H1 (cell line): ENCODE data around the gene IKZF3. TPM values are rescaled to one million over a fixed set of nuclear protein-coding genes. Genes with fewer than 3 reads are reported as not detected.

Experiments
- CTCF ChIA-PET: fragments of 300-600 bp; sonication (Branson Sonifier 250); formaldehyde crosslinking; loops from one replicate; lab custom pipeline; 2021; ENCODE audit not compliant: partially characterized antibody; lab: Charles Lee
- POLR2A ChIA-PET: fragments of 300-600 bp; sonication (Branson Sonifier 250); formaldehyde crosslinking; loops from one replicate; lab custom pipeline; 2021; ENCODE audit warnings: inconsistent platforms; ENCODE audit not compliant: partially characterized antibody; lab: Charles Lee
- DNase-seq, 2 experiments: peaks; one replicate each; pipeline versions ENCODE4 v3.0.0 to v3.0.0-alpha.2; 2010 to 2022; ENCODE audit warnings: low spot score in 2 of 2, low read depth in 1 of 2, mixed read lengths in 1 of 2
- FAIRE-seq: peaks from 2 replicates; lab custom pipeline; 2011; peaks lifted over from hg19 to GRCh38; lab: Jason Lieb, UNC
- H2AFZ ChIP-seq: 2 replicates; pipeline ENCODE4 v1.8.1; 2012; ENCODE audit warnings: low read length, inconsistent platforms
- H2AK5ac ChIP-seq: 2 replicates; pipeline ENCODE4 v1.6.1; 2013; ENCODE audit warnings: low read depth, low read length
- H2BK120ac ChIP-seq: replicated peaks from 2 replicates; pipeline ENCODE3; 2013; ENCODE audit warnings: low read depth, low read length, inconsistent platforms
- H2BK12ac ChIP-seq: 2 replicates; pipeline ENCODE4 v1.6.1; 2013; ENCODE audit warnings: low read depth, low read length
- H2BK15ac ChIP-seq: 2 replicates; pipeline ENCODE4 v1.6.1; 2013; ENCODE audit warnings: low read length
- H2BK20ac ChIP-seq: 2 replicates; pipeline ENCODE4 v1.6.1; 2013; ENCODE audit warnings: low read length
- H2BK5ac ChIP-seq: 2 replicates; pipeline ENCODE4 v1.6.1; 2013; ENCODE audit warnings: low read depth, low read length
- H3K14ac ChIP-seq: 2 replicates; pipeline ENCODE4 v1.6.1; 2013; ENCODE audit warnings: inconsistent platforms; ENCODE audit not compliant: insufficient read length
- H3K18ac ChIP-seq: 2 replicates; pipeline ENCODE4 v1.6.1; 2013; ENCODE audit warnings: low read length; ENCODE audit errors: extremely low read depth
- H3K23ac ChIP-seq: 2 replicates; pipeline ENCODE4 v1.6.1; 2013; ENCODE audit warnings: inconsistent platforms; ENCODE audit not compliant: insufficient read length
- H3K23me2 ChIP-seq: 2 replicates; pipeline ENCODE4 v1.6.1; 2013; ENCODE audit warnings: low read depth, low read length
- H3K27ac ChIP-seq: 2 replicates; pipeline ENCODE4 v1.6.1; 2011; ENCODE audit warnings: low read depth, low read length, inconsistent platforms
- H3K27me3 ChIP-seq, 4 experiments: replicated peaks in 1 of 4; 1 replicate in 1 of 4; 2 replicates in 3 of 4; pipeline versions ENCODE4 v1.6.1 to v1.8.1; 2011 to 2013; ENCODE audit warnings: low read length in 3 of 4, mild to moderate bottlenecking in 3 of 4, inconsistent platforms in 2 of 4, mixed read lengths in 2 of 4, moderate library complexity in 1 of 4; ENCODE audit not compliant: control insufficient read depth in 3 of 4, insufficient read depth in 3 of 4; ENCODE audit errors: extremely low read depth in 1 of 4
- H3K36me3 ChIP-seq, 4 experiments: 2 replicates each; pipeline versions ENCODE4 v1.6.1 to v1.8.1; 2011 to 2013; ENCODE audit warnings: mild to moderate bottlenecking in 4 of 4, low read length in 3 of 4, moderate library complexity in 2 of 4, control low read depth in 1 of 4, inconsistent platforms in 1 of 4; ENCODE audit not compliant: insufficient read depth in 4 of 4, control insufficient read depth in 2 of 4
- H3K4ac ChIP-seq: replicated peaks from 2 replicates; pipeline ENCODE3; 2013; ENCODE audit warnings: low read length, low read depth, mixed read lengths, inconsistent platforms; ENCODE audit not compliant: insufficient read length
- H3K4me1 ChIP-seq, 4 experiments: replicated peaks in 1 of 4; 1 replicate in 1 of 4; 2 replicates in 3 of 4; pipeline versions ENCODE4 v1.6.1 to v1.8.1; 2011 to 2013; ENCODE audit warnings: low read length in 3 of 4, inconsistent platforms in 2 of 4, mixed read lengths in 1 of 4; ENCODE audit not compliant: insufficient read depth in 4 of 4, control insufficient read depth in 3 of 4
- H3K4me2 ChIP-seq, 2 experiments: 2 replicates each; pipeline versions ENCODE4 v1.6.1 to v1.8.1; 2011 to 2013; ENCODE audit warnings: low read depth in 2 of 2, low read length in 2 of 2, control low read depth in 1 of 2, inconsistent platforms in 1 of 2, mild to moderate bottlenecking in 1 of 2; ENCODE audit not compliant: insufficient read depth in 1 of 2
- H3K4me3 ChIP-seq, 4 experiments: fragments of 200-600, 300-600 bp in 1 of 4; sonication (generic), shearing (Covaris generic), sonication (Bioruptor Twin) in 1 of 4; 2 replicates each; pipeline versions ENCODE4 v1.5.1 to v1.8.1; 2011 to 2016; ENCODE audit warnings: low read length in 4 of 4, low read depth in 3 of 4, control low read depth in 2 of 4, inconsistent platforms in 2 of 4, mild to moderate bottlenecking in 2 of 4, mixed read lengths in 1 of 4, moderate library complexity in 1 of 4; ENCODE audit not compliant: insufficient read depth in 2 of 4; ENCODE audit errors: extremely low read depth in 1 of 4
- H3K56ac ChIP-seq: replicated peaks from 2 replicates; pipeline ENCODE3; 2013; ENCODE audit warnings: low read depth, mild to moderate bottlenecking, mixed read lengths, low read length, inconsistent platforms; ENCODE audit not compliant: insufficient read length
- H3K79me1 ChIP-seq: 2 replicates; pipeline ENCODE4 v1.6.1; 2013; ENCODE audit warnings: low read depth, low read length, control low read depth
- H3K79me2 ChIP-seq, 2 experiments: 2 replicates each; pipeline versions ENCODE4 v1.6.1 to v1.8.1; 2012 to 2013; ENCODE audit warnings: low read length in 2 of 2, mild to moderate bottlenecking in 2 of 2, inconsistent platforms in 1 of 2; ENCODE audit not compliant: insufficient read depth in 2 of 2, control insufficient read depth in 1 of 2
- H3K9ac ChIP-seq, 4 experiments: replicated peaks in 1 of 4; 1 replicate in 1 of 4; 2 replicates in 3 of 4; pipeline versions ENCODE4 v1.6.1 to v1.8.1; 2011 to 2013; ENCODE audit warnings: low read depth in 3 of 4, low read length in 3 of 4, control low read depth in 2 of 4, mild to moderate bottlenecking in 2 of 4, moderate library complexity in 2 of 4, inconsistent platforms in 1 of 4; ENCODE audit errors: extremely low read depth in 1 of 4
- H3K9me3 ChIP-seq, 2 experiments: 2 replicates each; pipeline versions ENCODE4 v1.6.1 to v1.8.1; 2012 to 2013; ENCODE audit warnings: mild to moderate bottlenecking in 2 of 2, moderate library complexity in 2 of 2, control low read depth in 1 of 2, inconsistent platforms in 1 of 2, low read depth in 1 of 2, low read length in 1 of 2, mixed read lengths in 1 of 2; ENCODE audit not compliant: insufficient read depth in 2 of 2
- H4K20me1 ChIP-seq, 2 experiments: replicated peaks in 1 of 2; 2 replicates each; pipeline versions ENCODE3 to v1.8.1; 2011 to 2013; ENCODE audit warnings: inconsistent platforms in 2 of 2, low read length in 2 of 2, mild to moderate bottlenecking in 1 of 2; ENCODE audit not compliant: insufficient read depth in 2 of 2, control insufficient read depth in 1 of 2
- H4K5ac ChIP-seq: 2 replicates; pipeline ENCODE4 v1.6.1; 2013; ENCODE audit warnings: low read length, low read depth, mixed read lengths, inconsistent platforms; ENCODE audit not compliant: insufficient read length
- H4K8ac ChIP-seq: 2 replicates; pipeline ENCODE4 v1.8.0; 2013; ENCODE audit warnings: mild to moderate bottlenecking, moderate library complexity, low read length, inconsistent platforms; ENCODE audit not compliant: insufficient read depth; ENCODE audit errors: extremely low read depth
- H4K91ac ChIP-seq: replicated peaks from 2 replicates; pipeline ENCODE3; 2013; ENCODE audit warnings: low read length, mixed read lengths, inconsistent platforms; ENCODE audit not compliant: insufficient read length
- EGR1 ChIP-seq: IDR thresholded peaks from 2 replicates; pipeline ENCODE4 v1.6.1; 2011; ENCODE audit warnings: low read depth, low read length, borderline replicate concordance
- NANOG ChIP-seq: IDR thresholded peaks from 2 replicates; pipeline ENCODE4 v1.6.1; 2011; ENCODE audit warnings: low read length, low read depth, mild to moderate bottlenecking, inconsistent platforms; ENCODE audit not compliant: insufficient read depth, poor library complexity, severe bottlenecking
- TAF1 ChIP-seq: IDR thresholded peaks from 2 replicates; pipeline ENCODE4 v1.6.1; 2011; ENCODE audit warnings: mild to moderate bottlenecking, low read depth, low read length
- WGBS, 2 experiments: shearing (Covaris generic) in 1 of 2; methylation state at CpG; one replicate each; pipeline versions ENCODE4 v1.1.6 to v1.1.7; 2013 to 2015; ENCODE audit warnings: low lambda C conversion rate in 2 of 2, mixed read lengths in 2 of 2, inconsistent platforms in 1 of 2, low coverage in 1 of 2, missing lambda C conversion rate in 1 of 2; ENCODE audit not compliant: insufficient replicate concordance in 2 of 2, insufficient coverage in 1 of 2, insufficient read length in 1 of 2; ENCODE audit errors: extremely low coverage in 1 of 2, missing lambda C conversion rate in 1 of 2; 5-methylcytosine and 5-hydroxymethylcytosine counted together
- polyA plus RNA-seq, 7 experiments: library from polyadenylated mRNA; depleted of rRNA in 3 of 7; stranded (reverse) in 5 of 7; unstranded in 2 of 7; fragments of >200 nt in 5 of 7; fragments of 200-250 nt in 2 of 7; gene quantifications; 1 replicate in 5 of 7; 2 replicates in 1 of 7; 4 replicates in 1 of 7; pipeline versions ENCODE4 v1.2.1 to v1.2.3, GENCODE V29; 2011 to 2013; ENCODE audit warnings: missing spikeins in 2 of 7, mixed read lengths in 2 of 7
- total RNA-seq: library from RNA; stranded (reverse); fragmentation: NEBNext Ultra II Directional; extraction: Animal tissue kit (Norgen Biotek cat#: 25700); gene quantifications from 2 replicates; pipeline ENCODE4 v1.2.1, GENCODE V29; 2021

The IKZF3 gene
- total and polyA plus RNA-seq, 2 of the 8 experiments (the other 6 are each of a cell fraction or from before 2014, with no cell fraction given) = 0.23 to 0.56 TPM

GRCh38 chr17:39838784-39839183 lies 25.3 kb downstream of the IKZF3 start:
- POLR2A ChIA-PET = no interaction called here
- Histone ChIP-seq H3K56ac (no peak overlapping the region), H3K9me3 (peaks cover 0 to 4% of the 10 kb centered on the region in 2 experiments; a peak in 1 of 4 replicates), H2BK15ac (no peak overlapping the region), H3K18ac (no peak overlapping the region), H3K79me1 (no peaks in the 10 kb centered on the region), H3K27me3 (no peaks in the 10 kb centered on the region), H2AK5ac (no peak overlapping the region), H2BK12ac (no peak overlapping the region), H2AFZ (no peak overlapping the region), H3K4ac (no peak overlapping the region), H3K23me2 (no peaks in the 10 kb centered on the region), H3K23ac (no peak overlapping the region), H3K36me3 (no peaks in the 10 kb centered on the region), H3K4me2 (no peak overlapping the region), H4K91ac (no peak overlapping the region), H4K20me1 (no peaks in the 10 kb centered on the region), H3K4me3 (no peak overlapping the region), H3K27ac (no peak overlapping the region), H4K8ac (no peak overlapping the region), H3K9ac (no peak overlapping the region), H4K5ac (no peak overlapping the region), H2BK20ac (no peak overlapping the region), H3K4me1 (no peaks in the 10 kb centered on the region), H2BK5ac (no peak overlapping the region), H3K79me2 (no peaks in the 10 kb centered on the region), H3K14ac (no peak overlapping the region), H2BK120ac (no peak overlapping the region)
- 73% methylated on average over 1 of the region's 1 CpG; no CpG with 5 or more reads in 1 of the 2 experiments for WGBS, 2 experiments
- FAIRE-seq = no peak
- no peak for DNase-seq
- TF ChIP-seq TAF1 (no peak), EGR1 (no peak), NANOG (no peak)
- CTCF ChIA-PET = interaction anchor here (0.6 kb wide), 1 partner anchor 36 kb away, joined by 3 read pairs; no protein-coding TSS in a partner anchor
